GM18909 (cell line): ENCODE measurements around the gene HLA-DOB.
"Not testable (repeated sequence)": the region's sequence is repeated elsewhere in the genome, so short reads cannot be mapped to it uniquely, and the experiment has no call there.

Source experiments
- ATAC-seq: cut with Tn5 transposase; IDR thresholded peaks from one replicate; pipeline ENCODE4 v1.9.1; 2021; ENCODE audit warnings: mild to moderate bottlenecking; ENCODE audit not compliant: unreplicated experiment, poor library complexity

HLA-DOB gene

DNA sequence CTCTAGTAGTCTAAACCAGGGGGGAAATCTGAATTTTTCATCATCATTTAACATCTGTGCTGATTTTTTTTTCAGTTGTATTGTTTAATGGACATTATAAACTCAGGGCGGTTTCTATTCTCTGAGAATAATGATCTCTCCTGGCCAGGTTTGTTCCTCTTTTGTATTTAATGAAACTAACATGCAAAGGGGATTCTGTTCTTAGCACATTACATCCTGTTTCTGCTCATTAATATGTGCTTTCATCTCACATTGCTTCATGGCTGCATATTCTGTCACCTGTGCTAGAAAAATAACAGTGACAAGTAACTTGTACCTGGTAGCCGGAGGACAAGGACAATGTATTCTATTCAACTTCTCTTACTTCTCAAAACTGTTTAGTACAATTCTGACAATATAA, 806 bp downstream of the HLA-DOB start:
- ATAC-seq = peak; percentile 56

DNA sequence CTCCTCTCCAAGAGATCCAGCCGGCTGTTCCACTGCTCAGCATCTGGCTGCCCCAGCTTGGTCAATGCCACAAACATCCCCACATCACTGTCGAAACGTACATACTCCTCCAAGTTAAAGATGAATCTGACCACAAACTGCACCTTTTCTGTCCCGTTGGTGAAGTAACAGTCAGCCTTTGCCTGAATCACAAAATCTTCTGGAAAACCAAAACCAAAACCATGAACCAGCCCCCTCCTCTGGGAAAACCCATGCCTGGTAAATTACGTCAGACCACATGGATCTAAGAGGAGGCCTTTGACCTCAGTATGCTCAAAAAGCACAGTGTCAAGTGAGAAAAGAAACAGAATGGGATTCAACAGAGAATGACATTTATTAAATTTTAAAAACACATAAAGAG, 1.7 kb downstream of the HLA-DOB start:
- no peak for ATAC-seq

DNA sequence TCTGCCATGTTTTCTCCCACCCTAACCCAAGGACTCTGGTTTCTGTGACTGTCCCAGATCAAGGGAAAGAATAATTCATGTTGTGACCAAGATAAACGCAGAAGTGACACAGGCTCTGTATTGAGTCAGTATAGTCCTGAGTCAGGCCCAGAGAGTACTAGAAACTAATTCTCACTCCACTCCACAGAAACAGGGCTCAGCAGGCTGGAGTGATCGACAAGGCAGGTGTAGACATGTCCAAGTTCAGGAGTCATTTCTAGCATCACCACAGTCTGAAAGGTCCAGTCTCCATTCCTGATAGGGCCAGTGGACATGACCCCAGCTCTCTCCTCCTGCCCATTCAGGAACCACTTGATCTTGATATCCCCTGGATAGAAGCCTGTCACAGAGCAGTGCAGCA, 2.7 kb downstream of the HLA-DOB start:
- no peak for ATAC-seq

DNA sequence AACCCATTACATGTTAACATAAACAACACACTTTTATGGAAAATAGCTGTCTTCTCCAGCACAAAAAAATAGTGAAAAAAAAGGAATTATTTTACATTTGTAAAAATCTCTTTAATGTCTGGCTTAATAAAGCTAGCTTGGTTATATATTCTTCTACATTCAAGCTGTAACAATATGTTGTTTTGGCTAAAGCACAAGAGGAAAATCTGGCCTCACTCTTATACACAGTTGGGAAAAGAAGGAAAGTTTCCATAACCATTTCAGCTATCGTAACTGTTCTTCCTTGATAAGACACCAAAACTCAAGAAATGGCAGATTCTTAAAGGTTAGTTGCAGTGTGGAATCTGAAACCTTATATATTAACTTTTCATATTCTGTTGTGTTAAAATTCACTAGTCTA, 7.6 kb downstream of the HLA-DOB start:
- ATAC-seq = no peak

DNA sequence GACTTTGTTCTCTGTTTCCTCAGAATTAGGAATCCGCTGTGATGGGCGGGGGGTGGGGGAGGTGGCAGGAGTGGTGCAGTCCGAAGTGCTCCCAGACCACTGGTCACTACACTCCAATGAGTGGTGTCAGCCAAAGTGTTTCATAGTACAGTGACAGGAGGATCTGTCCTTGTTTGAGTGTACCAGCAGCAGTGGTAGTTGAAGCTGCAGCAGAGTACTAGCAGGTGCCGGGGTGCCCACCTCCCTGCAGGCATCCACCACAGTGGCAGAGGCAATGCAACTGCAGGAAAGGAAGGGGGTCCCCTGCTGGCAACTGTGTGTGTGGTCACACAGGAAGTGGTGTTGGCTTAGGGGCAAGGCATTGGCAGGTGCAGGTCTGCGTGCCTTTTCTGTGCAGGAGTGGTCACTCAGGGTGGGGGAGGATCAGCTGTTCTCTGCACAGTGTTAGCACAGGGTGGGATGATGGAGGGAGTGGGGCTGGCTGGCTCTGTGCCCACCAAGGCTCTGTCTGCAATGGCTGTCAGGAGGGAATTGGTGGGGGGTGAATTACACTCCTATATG, 9.7 kb downstream of the HLA-DOB start:
- no peak for ATAC-seq

DNA sequence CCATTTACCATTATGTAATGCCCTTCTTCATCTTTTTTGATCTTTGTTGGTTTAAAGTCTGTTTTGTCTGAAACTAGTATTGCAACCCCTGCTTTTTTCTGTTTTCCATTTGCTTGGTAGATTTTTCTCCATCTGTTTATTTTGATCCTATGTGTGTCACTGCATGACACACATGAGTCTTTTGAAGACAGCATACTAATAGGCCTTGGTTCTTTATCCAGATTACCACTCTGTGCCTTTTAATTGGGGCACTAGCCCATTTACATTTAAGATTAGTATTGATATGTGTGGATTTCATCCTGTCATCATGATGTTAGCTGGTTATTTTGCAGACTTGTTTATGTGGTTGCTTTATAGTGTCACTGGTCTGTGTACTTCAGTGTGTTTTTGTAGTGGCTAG, 11.4 kb downstream of the HLA-DOB start:
- ATAC-seq = not testable (repeated sequence)

DNA sequence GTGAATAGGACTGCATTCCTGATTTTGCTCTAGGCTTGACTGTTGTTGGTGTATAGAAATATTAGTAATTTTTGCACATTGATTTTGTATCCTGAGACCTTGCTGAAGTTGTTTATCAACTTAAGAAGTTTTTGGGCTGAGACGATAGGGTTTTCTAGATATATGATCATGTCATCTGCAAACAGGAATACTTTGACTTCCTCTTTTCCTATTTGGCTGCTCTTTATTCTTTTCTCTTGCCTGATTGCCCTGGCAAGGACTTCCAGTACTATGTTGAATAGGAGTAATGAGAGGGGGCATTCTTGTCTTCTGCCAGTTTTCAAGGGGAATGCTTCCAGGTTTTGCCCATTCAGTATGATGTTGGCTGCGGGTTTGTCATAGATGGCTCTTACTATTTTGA, 13.4 kb downstream of the HLA-DOB start:
- no peak for ATAC-seq

DNA sequence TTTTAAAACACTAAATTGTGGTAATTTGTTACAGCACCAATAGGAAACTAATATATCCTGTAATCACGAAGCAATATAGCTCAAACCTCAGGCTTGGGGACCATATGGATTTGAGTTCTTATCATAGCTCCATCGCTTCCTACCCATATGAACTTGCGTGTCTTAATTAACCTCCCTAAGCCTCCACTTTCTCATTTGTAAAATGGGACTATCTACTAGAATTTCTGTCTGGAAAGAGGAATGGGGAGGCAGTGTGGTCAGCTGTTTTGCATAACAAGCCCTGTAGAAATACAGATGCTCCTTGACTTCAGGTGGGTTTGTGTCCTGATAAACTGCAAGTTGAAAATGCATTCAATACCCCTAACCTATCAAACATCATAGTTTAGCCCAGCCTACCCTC, 17.1 kb downstream of the HLA-DOB start:
- ATAC-seq = no peak

DNA sequence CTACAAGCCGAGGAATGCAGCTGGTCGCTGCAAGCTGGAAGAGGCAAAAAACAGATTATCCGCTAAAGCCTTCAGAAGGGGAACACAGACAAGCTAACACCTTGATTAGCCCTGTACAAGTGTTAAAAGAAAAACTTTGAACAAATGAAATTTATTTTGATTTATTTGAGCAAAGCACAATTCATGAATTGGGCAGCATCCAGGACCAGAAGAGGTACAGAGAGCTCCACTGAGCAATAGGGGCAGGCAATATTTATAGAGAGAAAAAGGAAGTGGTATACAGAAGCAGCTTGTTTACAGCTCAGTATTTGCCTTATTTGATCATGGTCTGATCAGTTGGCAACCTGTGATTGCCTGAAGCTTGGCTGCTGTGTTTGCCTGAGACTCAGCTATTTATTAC, 17.6 kb downstream of the HLA-DOB start:
- no peak for ATAC-seq

DNA sequence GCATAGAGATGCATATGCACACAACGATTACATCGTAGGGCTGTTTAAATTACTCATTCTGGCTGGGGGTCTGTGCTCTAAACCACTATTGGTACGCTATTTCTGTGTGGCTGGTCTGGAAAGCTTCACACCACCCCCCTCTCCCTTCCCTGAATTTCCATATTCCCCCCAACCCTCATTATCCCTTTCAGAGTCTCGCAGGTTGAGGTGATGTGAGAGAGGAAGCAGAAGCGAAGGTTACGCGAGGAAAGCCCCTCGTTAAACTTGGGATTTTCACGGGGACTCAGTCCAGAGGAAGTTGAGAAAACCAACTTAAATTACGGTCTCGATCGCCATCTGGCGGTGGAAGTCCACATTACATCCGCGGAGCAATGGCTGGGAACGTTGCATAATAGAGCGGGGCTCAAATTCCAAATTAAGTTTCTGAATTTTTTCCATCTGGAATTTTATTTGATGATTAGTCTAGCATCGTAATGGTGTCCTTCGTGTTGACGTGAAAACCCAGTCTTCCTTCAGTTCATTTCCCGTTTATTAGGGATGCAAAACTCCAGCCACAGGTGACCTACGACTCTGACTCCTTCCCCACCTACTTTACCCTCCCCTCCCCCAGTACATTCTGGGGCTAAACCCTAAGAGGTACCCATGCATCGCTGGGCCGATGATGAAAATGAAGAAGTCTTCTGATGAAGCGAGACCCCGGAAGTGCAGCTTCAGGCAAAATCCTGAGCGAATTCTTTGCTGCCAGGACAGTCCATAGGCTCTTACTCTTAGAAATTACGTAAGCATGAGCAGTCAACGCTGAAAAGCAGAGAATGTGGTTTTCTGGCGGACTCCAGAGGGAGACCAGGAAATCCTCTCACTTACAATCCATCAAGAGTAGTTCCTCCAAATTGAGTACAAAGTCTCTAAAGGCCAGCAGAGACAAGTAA, 19.7 kb downstream of the HLA-DOB start:
- no peak for ATAC-seq

DNA sequence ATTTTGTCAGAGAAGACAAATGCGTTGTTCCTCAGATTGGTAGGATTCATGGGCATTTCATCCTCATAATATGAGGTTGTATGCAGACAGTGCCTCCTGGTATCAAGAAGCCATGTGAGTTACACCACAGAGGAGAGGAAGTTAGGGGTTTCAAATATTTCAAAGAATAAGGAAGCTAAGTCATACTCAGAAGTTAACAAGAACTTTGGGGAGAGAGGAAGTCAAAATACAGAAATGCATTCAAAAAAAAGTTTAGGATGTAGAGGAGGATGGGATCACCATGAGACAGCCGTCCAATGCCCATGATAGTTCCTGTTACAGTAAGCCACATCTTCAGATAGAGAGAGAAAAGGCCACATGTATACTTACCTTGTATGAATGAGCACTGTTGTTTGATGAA, 22.3 kb downstream of the HLA-DOB start:
- no peak for ATAC-seq

DNA sequence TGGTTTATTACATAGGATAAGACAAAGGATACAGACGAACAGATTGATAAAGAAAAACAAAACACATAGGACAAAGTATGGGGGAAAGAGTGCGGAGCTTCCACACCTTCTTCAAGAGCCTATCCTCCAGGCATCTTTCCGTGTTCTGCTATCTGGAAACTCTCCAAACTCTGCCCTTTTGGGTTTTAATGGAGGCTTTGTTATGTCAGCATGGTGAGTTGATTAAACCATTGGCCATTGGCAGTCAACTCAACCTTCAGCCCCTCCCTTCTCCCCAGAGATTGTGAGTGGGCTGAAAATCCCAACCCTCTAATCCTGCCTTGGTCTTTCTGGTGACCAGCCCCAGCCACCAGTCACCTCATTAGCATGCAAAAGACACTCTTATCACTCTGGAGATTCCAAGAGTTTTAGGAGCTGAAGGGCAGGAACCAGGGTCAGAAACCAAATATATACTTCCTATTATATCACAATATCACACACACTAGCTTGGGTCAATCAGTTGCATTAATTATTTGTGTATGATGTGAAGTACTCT, 23.8 kb downstream of the HLA-DOB start:
- ATAC-seq = no peak

DNA sequence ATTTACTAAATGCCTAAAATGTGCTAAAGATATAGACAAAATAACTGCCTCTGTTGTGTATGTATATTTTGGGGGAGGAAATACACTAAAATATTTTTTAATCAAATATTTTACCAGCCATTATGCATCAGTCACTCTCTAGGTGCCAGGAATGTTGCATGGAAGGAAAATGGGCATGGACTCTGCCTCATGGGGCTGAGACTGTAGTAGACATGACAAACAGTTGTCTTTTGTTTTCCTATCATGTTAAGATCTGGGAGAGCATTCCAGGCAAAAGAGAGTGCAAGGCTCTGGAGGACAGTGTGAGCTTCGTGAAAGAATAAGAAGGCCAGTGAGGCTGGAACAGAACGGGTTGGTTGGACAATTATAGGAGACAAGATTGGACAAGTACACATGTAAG, 26.5 kb downstream of the HLA-DOB start:
- ATAC-seq = no peak

DNA sequence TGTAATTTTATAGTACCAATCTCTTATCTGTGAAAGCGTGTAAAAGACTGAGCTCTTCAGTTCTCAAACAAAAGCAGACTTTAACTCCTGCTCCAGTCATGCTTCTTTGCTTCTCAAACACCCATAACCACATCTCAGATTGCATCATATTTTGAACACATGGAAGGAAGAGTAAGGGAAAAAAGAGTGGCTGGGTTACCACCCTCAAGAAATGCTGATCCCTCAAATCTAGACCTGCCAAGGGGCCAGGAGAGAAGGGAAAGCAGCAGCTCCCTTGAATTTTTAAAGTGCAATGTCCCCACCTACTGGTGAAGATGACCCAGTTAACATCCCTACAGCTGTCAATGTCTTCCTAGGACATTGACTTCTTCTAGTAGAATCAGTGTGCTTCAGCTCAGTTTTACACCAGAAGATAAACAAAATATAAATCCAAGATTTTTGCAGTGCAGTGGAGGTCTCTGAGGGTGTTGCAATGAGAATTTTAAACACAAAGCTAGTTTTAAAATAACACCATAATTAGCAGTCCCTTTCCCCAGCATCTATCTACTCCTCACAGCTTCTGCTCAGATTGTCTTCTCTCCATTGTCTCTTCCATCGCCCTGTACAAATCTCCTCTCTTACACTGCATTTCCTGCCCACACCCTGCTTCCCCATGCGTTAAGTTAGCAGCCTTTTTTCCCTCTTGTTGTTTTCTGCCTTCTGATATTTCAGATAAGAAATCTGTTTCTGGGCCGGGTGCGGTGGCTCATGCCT, 30.8 kb downstream of the HLA-DOB start:
- no peak for ATAC-seq

DNA sequence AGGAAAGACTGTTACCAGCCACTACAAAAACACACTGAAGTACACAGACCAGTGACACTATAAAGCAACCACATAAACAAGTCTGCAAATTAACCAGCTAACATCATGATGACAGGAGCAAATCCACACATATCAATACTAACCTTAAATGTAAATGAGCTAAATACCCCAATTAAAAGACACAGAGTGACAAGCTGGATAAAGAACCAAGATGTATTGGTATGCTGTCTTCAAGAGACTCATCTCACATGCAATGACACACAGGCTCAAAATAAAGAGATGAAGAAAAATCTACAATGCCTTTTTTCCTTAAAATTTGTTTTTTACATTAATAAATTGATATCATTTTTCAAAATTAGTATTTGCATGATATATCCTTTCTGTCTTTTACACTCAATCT, 33.9 kb downstream of the HLA-DOB start:
- ATAC-seq = not testable (repeated sequence)

DNA sequence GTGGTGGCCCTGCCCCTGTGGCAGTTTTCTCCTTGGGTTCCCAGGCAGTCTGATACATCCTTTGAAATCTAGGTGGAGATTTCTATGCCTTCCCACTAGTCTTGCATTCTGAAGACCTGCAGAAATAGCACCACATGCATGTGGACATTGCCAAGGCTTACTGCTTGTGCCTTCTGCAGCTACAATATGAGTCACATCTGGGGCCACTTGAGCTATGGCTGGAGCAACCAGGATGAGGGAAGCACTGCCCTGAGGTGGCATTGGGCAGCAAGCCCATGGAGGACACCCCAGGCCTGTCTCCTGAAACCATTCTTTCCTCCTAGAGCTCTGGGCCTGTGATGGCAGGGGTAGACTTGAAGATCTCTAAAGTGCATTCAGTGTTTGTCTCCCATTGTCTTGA, 37.8 kb downstream of the HLA-DOB start:
- no peak for ATAC-seq

DNA sequence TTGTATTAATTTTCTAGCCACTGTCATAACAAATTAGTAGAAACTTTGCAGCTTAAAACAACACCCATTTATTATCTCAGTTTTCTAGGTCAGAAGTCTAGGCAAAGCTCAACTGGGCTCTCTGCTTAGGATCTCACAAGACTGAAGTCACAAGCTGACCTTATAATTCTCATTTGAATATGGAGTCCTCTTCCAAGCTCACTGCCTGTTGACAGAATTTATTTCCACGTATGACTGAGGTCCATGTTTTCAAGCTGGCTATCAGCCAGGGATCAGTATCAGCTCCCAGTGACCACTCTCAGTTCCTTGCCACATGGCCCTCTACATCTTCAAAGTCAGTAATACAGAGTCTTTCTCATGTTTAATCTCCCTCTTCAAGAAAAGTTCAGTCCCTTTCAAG, 41.7 kb downstream of the HLA-DOB start:
- ATAC-seq = no peak

DNA sequence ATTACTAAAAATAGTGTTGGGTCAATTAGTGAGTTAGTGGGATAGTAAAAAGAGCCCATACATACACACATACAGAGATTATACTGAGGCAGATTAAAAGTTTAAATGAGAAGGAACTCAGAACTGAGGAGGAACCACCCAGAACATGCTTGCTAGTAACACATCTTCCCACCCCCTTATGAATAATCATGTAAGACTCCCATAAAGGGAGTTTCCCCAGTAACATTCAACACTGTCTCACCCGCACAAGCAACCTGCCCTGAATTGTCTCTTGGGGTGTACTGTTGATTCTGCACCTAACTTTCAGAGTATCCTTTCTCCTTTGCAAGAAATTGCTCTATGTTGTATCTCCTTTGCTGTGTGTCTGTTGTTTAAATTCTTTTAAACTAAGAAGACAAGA, 42.4 kb downstream of the HLA-DOB start:
- no peak for ATAC-seq

DNA sequence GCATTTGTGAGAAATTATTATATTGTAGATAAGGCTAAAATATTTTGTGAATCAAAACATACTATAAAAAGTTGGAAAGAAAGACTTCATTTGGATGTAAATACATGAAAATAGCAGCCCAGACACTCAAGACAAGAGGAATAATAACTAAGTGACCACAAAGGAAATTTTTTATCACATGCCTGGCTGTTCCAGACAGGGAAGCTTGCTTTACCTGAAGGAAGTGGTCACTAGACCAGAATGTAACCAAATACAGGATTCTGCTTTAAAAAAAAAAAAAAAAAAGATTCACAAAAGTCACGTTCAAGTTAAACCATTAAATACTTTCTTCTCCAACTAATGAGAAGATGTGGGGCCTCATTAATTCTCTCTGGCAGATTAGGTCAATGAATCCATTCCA, 44.1 kb downstream of the HLA-DOB start:
- no peak for ATAC-seq

DNA sequence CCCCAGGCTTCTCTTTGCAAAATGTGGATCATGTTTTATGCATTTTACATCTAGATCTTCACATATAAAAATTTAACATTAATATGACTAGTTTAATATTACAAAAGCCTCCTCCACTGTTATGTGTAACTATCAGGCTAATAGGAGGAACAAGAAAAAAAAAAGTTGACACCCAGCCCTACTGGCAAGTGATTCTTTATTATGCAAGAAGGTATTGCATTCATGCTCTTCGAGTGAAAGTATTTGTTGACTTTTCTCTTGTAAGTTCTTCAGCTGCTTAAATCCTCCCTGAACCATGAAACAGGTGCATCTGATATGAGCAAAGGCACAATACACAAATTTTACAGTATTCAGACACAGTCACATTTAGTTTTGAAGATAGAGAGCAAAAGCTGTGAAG, 52.8 kb downstream of the HLA-DOB start:
- no peak for ATAC-seq

DNA sequence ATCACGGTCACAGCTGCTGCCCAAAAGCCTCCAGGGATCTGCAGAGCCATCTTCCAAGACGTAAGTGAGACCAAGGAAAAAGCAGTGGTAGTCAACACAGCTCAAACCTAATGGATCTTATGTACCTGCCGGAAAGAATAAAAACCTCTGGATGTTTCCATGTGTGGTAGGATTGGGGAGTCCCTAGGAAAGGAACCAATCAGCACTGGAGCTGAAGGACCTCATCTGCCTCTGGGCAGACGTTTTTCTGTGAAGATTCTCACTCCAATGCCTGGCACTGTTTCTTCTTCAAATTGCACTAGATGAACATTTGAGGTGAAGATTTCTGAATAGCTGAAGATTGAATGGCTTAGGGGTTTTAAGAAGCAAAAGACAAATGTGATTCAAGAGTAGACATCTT, 53.4 kb downstream of the HLA-DOB start, which contains the start of gene HLA-DQB2:
Gene HLA-DQB2 (minus strand): TSS at position 112 of the 400 bp plus-strand sequence. CDS start 62 bp downstream, at position 50.
- no peak for ATAC-seq
